GM23248 (cell line): ENCODE results near the gene COX8C. TPM values are rescaled to one million over a fixed set of nuclear protein-coding genes. Genes with fewer than 3 reads are reported as not detected.

Experiments
- DNase-seq: peaks from one replicate; pipeline ENCODE4 v3.0.0-alpha.2; 2015
- H2AFZ ChIP-seq: fragments of 200-600 bp; sonication (generic); 2 replicates; pipeline ENCODE4 v1.6.1; 2016; ENCODE audit warnings: antibody characterized with exemption
- H3F3A ChIP-seq: fragments of 200-600 bp; sonication (generic); 2 replicates; pipeline ENCODE4 v1.6.1; 2016; ENCODE audit warnings: mild to moderate bottlenecking, antibody characterized with exemption, mixed run types; ENCODE audit not compliant: insufficient read depth
- H3K27ac ChIP-seq: fragments of 200-600 bp; sonication (generic); 2 replicates; pipeline ENCODE4 v1.5.1; 2016; ENCODE audit warnings: mild to moderate bottlenecking
- H3K27me3 ChIP-seq: fragments of 200-600 bp; sonication (generic); replicated peaks from 2 replicates; pipeline ENCODE4 v1.6.1; 2016; ENCODE audit warnings: mild to moderate bottlenecking; ENCODE audit not compliant: insufficient read depth
- H3K36me3 ChIP-seq: fragments of 200-600 bp; sonication (generic); 2 replicates; pipeline ENCODE4 v1.6.1; 2016; ENCODE audit warnings: low read depth, mild to moderate bottlenecking
- H3K4me1 ChIP-seq: fragments of 200-600 bp; sonication (generic); 2 replicates; pipeline ENCODE4 v1.6.1; 2016; ENCODE audit warnings: mild to moderate bottlenecking; ENCODE audit not compliant: insufficient read depth
- H3K4me2 ChIP-seq: fragments of 200-600 bp; sonication (generic); one replicate; pipeline ENCODE4 v1.6.1; 2016; ENCODE audit warnings: mild to moderate bottlenecking; ENCODE audit not compliant: unreplicated experiment
- H3K4me3 ChIP-seq: fragments of 200-600 bp; sonication (generic); 2 replicates; pipeline ENCODE4 v1.5.1; 2016; ENCODE audit warnings: mild to moderate bottlenecking
- H3K79me2 ChIP-seq: fragments of 200-600 bp; sonication (generic); 2 replicates; pipeline ENCODE4 v1.6.1; 2016; ENCODE audit warnings: mild to moderate bottlenecking; ENCODE audit not compliant: insufficient read depth
- H3K9ac ChIP-seq: fragments of 200-600 bp; sonication (generic); 2 replicates; pipeline ENCODE4 v1.6.1; 2016; ENCODE audit warnings: mild to moderate bottlenecking
- H3K9me2 ChIP-seq: fragments of 200-600 bp; sonication (generic); 2 replicates; pipeline ENCODE4 v1.6.1; 2016; ENCODE audit warnings: mixed run types, mild to moderate bottlenecking, moderate library complexity; ENCODE audit not compliant: insufficient read depth
- H3K9me3 ChIP-seq: fragments of 200-600 bp; sonication (generic); one replicate; pipeline ENCODE4 v1.6.1; 2017; ENCODE audit warnings: low read depth
- H4K20me1 ChIP-seq: fragments of 200-600 bp; sonication (generic); 2 replicates; pipeline ENCODE4 v1.6.0; 2016; ENCODE audit not compliant: insufficient read depth
- EZH2 ChIP-seq: fragments of 200-600 bp; sonication (generic); IDR thresholded peaks from 2 replicates; pipeline ENCODE4 v1.6.1; 2018; ENCODE audit warnings: antibody characterized with exemption, mild to moderate bottlenecking; ENCODE audit not compliant: insufficient read depth, poor library complexity, severe bottlenecking
- EZH2phosphoT487 ChIP-seq: fragments of 200-600 bp; sonication (generic); IDR thresholded peaks from 2 replicates; pipeline ENCODE4 v1.6.1; 2018; ENCODE audit warnings: antibody characterized with exemption, moderate library complexity, mild to moderate bottlenecking, low read depth; ENCODE audit not compliant: insufficient read depth
- WGBS, 2 experiments: methylation state at CpG; one replicate each; pipeline ENCODE4 v1.1.6; 2015 to 2017; ENCODE audit warnings: low lambda C conversion rate in 2 of 2, low coverage in 1 of 2; ENCODE audit errors: missing lambda C conversion rate in 2 of 2; 5-methylcytosine and 5-hydroxymethylcytosine counted together
- in situ Hi-C: fragments of 300-500 bp; cut with MboI; formaldehyde crosslinking; loops from 2 replicates; pipeline ENCODE4 v1.15.0; 2020
- polyA plus RNA-seq: library from polyadenylated mRNA; unstranded; fragments of >200 nt; fragmentation: Nextera tagmentation; extraction: Ambion mirVana; gene quantifications from 2 replicates; pipeline ENCODE4 v1.2.1, GENCODE V29; 2016
- total RNA-seq: library from RNA; depleted of rRNA; stranded (reverse); fragments of >200 nt; shearing (Covaris generic); gene quantifications from 2 replicates; pipeline ENCODE4 v1.2.3, GENCODE V29; 2014

COX8C gene
- total and polyA plus RNA-seq, 2 experiments from 2014 or later: not detected

- no peaks in the 10 kb centered on the region for H3K27me3 ChIP-seq
- peak overlapping the region; percentile 14; the same call in 1 of the 2 replicates for H3K27ac ChIP-seq
- no peak overlapping the region for H3K4me2 ChIP-seq
- in situ Hi-C loops: no loop called here
- peaks cover 27% of the 10 kb centered on the region; the same call in 1 of the 2 replicates for H3F3A ChIP-seq
- no peaks in the 10 kb centered on the region for H3K9me3 ChIP-seq
- H3K79me2 ChIP-seq: peaks cover 100% of the 10 kb centered on the region
- TF ChIP-seq EZH2: no peak
- TF ChIP-seq EZH2phosphoT487: no peak
- no peaks in the 10 kb centered on the region for H3K36me3 ChIP-seq
- H2AFZ ChIP-seq: no peak overlapping the region
- H3K4me1 ChIP-seq: peaks cover 43% of the 10 kb centered on the region
- no peak overlapping the region for H3K4me3 ChIP-seq
- 0 out of 2 replicates have a peak, but pooled peaks cover 12% of the 10 kb centered on the region for H4K20me1 ChIP-seq
- H3K9ac ChIP-seq: no peak overlapping the region
- 64 to 66% methylated on average over 4 of the region's 4 CpGs for WGBS, 2 experiments
- no peaks in the 10 kb centered on the region for H3K9me2 ChIP-seq
- peak; percentile 63 for DNase-seq
These were observed 30.3 kb upstream of the COX8C start for GRCh38 chr14:93316716-93317115.

- H3K4me2 ChIP-seq: no peak overlapping the region
- no peak overlapping the region for H2AFZ ChIP-seq
- peaks cover 100% of the 10 kb centered on the region for H3K79me2 ChIP-seq
- H3K27ac ChIP-seq: peak overlapping the region; percentile 0; the same call in 1 of the 2 replicates
- no peaks in the 10 kb centered on the region for H3K9me3 ChIP-seq
- no peak overlapping the region for H3K4me3 ChIP-seq
- TF ChIP-seq EZH2phosphoT487: no peak
- no peak for TF ChIP-seq EZH2
- H3K27me3 ChIP-seq: no peaks in the 10 kb centered on the region
- no peaks in the 10 kb centered on the region for H3K36me3 ChIP-seq
- in situ Hi-C loops: no loop called here
- no peak overlapping the region for H3K9ac ChIP-seq
- WGBS, 2 experiments: 84 to 85% methylated on average over 7 of the region's 7 CpGs
- no peaks in the 10 kb centered on the region for H3K9me2 ChIP-seq
- DNase-seq: no peak
- H3F3A ChIP-seq: peaks cover 27% of the 10 kb centered on the region; the same call in 1 of the 2 replicates
- peaks cover 43% of the 10 kb centered on the region for H3K4me1 ChIP-seq
- 0 out of 2 replicates have a peak, but pooled peaks cover 8% of the 10 kb centered on the region for H4K20me1 ChIP-seq
These were observed 29.6 kb upstream of the COX8C start for GRCh38 chr14:93317210-93317874.

GRCh38 chr14:93317875-93318807 lies 28.8 kb upstream of the COX8C start:
- no peak overlapping the region for H2AFZ ChIP-seq
- no peak for TF ChIP-seq EZH2phosphoT487
- no peak for TF ChIP-seq EZH2

GRCh38 chr14:93318927-93319326 lies 28.1 kb upstream of the COX8C start:
- Histone ChIP-seq H3K4me3 (no peak overlapping the region), H3F3A (peaks cover 27% of the 10 kb centered on the region; the same call in 1 of the 2 replicates), H3K9me3 (no peaks in the 10 kb centered on the region), H3K9me2 (no peaks in the 10 kb centered on the region), H3K36me3 (no peaks in the 10 kb centered on the region), H2AFZ (no peak overlapping the region), H3K4me2 (no peak overlapping the region), H3K27ac (peak overlapping the region; percentile 44), H3K4me1 (peaks cover 50% of the 10 kb centered on the region), H4K20me1 (peaks cover 5% of the 10 kb centered on the region; the same call in 1 of the 2 replicates), H3K27me3 (no peaks in the 10 kb centered on the region), H3K79me2 (peaks cover 100% of the 10 kb centered on the region), H3K9ac (no peak overlapping the region)
- TF ChIP-seq EZH2 (no peak), EZH2phosphoT487 (no peak)
- 78 to 86% methylated on average over 5 of the region's 5 CpGs for WGBS, 2 experiments
- in situ Hi-C loops: no loop called here
- peak; percentile 34 for DNase-seq

More at GRCh38 chr14:93317875-93318807, 28.8 kb upstream of the COX8C start:
- peak overlapping the region; percentile 44 for H3K27ac ChIP-seq
- peak; percentile 44 for DNase-seq
- H3K4me3 ChIP-seq: no peak overlapping the region
- peaks cover 46% of the 10 kb centered on the region for H3K4me1 ChIP-seq
- H3K9ac ChIP-seq: no peak overlapping the region
- H3K36me3 ChIP-seq: no peaks in the 10 kb centered on the region
- H3F3A ChIP-seq: peaks cover 27% of the 10 kb centered on the region; the same call in 1 of the 2 replicates
- H3K9me3 ChIP-seq: no peaks in the 10 kb centered on the region
- no peaks in the 10 kb centered on the region for H3K9me2 ChIP-seq
- peaks cover 5% of the 10 kb centered on the region; the same call in 1 of the 2 replicates for H4K20me1 ChIP-seq
- H3K27me3 ChIP-seq: no peaks in the 10 kb centered on the region
- H3K4me2 ChIP-seq: peak overlapping the region; percentile 14
- WGBS, 2 experiments: 91% methylated on average over 6 of the region's 6 CpGs
- in situ Hi-C loops: no loop called here
- H3K79me2 ChIP-seq: peaks cover 100% of the 10 kb centered on the region
